GM23338 (cell line): Measurements from ENCODE around the gene GTF2E1. TPM values are rescaled to one million over a fixed set of nuclear protein-coding genes. Genes with fewer than 3 reads are reported as not detected.

Experiments
- ATAC-seq: fragments of 200-7000 bp; cut with Tn5 transposase; 3 replicates; pipeline ENCODE4 v1.9.1; 2020
- DNase-seq: peaks from one replicate; pipeline ENCODE4 v3.0.0-alpha.2; 2015; ENCODE audit warnings: low spot score
- H2AFZ ChIP-seq: fragments of 200-600 bp; sonication (generic); 2 replicates; pipeline ENCODE4 v1.8.0; 2016; ENCODE audit warnings: antibody characterized with exemption, mild to moderate bottlenecking, moderate library complexity
- H3F3A ChIP-seq: fragments of 200-600 bp; sonication (generic); replicated peaks from 2 replicates; pipeline ENCODE4 v1.8.0; 2017; ENCODE audit warnings: antibody characterized with exemption, mixed run types, low read depth
- H3K27ac ChIP-seq: fragments of 200-600 bp; sonication (generic); 2 replicates; pipeline ENCODE4 v1.6.1; 2016; ENCODE audit warnings: low read depth
- H3K27me3 ChIP-seq: fragments of 200-600 bp; sonication (generic); 2 replicates; pipeline ENCODE4 v1.8.0; 2016; ENCODE audit warnings: mild to moderate bottlenecking, mixed run types, moderate library complexity; ENCODE audit not compliant: insufficient read depth
- H3K36me3 ChIP-seq: fragments of 200-600 bp; sonication (generic); 2 replicates; pipeline ENCODE4 v1.8.0; 2016; ENCODE audit warnings: mild to moderate bottlenecking; ENCODE audit not compliant: insufficient read depth
- H3K4me1 ChIP-seq: fragments of 200-600 bp; sonication (generic); 2 replicates; pipeline ENCODE4 v1.8.0; 2016; ENCODE audit warnings: mild to moderate bottlenecking, moderate library complexity; ENCODE audit not compliant: insufficient read depth
- H3K4me2 ChIP-seq: fragments of 200-600 bp; sonication (generic); 2 replicates; pipeline ENCODE4 v1.7.1; 2017; ENCODE audit warnings: mixed run types
- H3K4me3 ChIP-seq: fragments of 200-600 bp; sonication (generic); 2 replicates; pipeline ENCODE4 v1.6.1; 2016; ENCODE audit warnings: mixed run types
- H3K79me2 ChIP-seq: fragments of 200-600 bp; sonication (generic); replicated peaks from 2 replicates; pipeline ENCODE4 v1.8.0; 2017; ENCODE audit warnings: mild to moderate bottlenecking; ENCODE audit not compliant: insufficient read depth
- H3K9me2 ChIP-seq: fragments of 200-600 bp; sonication (generic); 2 replicates; pipeline ENCODE4 v1.8.0; 2017; ENCODE audit not compliant: insufficient read depth
- H4K20me1 ChIP-seq: fragments of 200-600 bp; sonication (generic); replicated peaks from 2 replicates; pipeline ENCODE4 v1.8.0; 2017; ENCODE audit warnings: mild to moderate bottlenecking; ENCODE audit not compliant: insufficient read depth
- H3K27ac Mint-ChIP-seq: 2 replicates; pipeline ENCODE4 v1.8.0; 2020; ENCODE audit warnings: inconsistent platforms, mild to moderate bottlenecking, moderate library complexity, mixed read lengths
- H3K27me3 Mint-ChIP-seq: 3 replicates; pipeline ENCODE4 v1.8.0; 2022; ENCODE audit warnings: low read depth, mild to moderate bottlenecking, moderate library complexity, mixed read lengths, inconsistent platforms; ENCODE audit not compliant: insufficient read depth, poor library complexity
- H3K36me3 Mint-ChIP-seq: 3 replicates; pipeline ENCODE4 v1.8.0; 2021; ENCODE audit warnings: low read depth, mild to moderate bottlenecking, inconsistent platforms, moderate library complexity, mixed read lengths
- H3K4me1 Mint-ChIP-seq: 3 replicates; pipeline ENCODE4 v1.8.0; 2020; ENCODE audit warnings: mild to moderate bottlenecking, inconsistent platforms, mixed read lengths
- H3K4me3 Mint-ChIP-seq: 3 replicates; pipeline ENCODE4 v1.8.0; 2021; ENCODE audit warnings: moderate library complexity, mild to moderate bottlenecking, inconsistent platforms, mixed read lengths
- H3K9me3 Mint-ChIP-seq: 3 replicates; pipeline ENCODE4 v1.8.0; 2020; ENCODE audit warnings: moderate library complexity, mild to moderate bottlenecking, inconsistent platforms, mixed read lengths
- CTCF ChIP-seq, 2 experiments: fragments of 200-600 bp in 1 of 2; sonication (generic) in 1 of 2; conservative IDR thresholded peaks; 2 replicates each; pipeline versions ENCODE4 v1.5.1 to v1.6.1; 2016 to 2017; ENCODE audit warnings: antibody characterized with exemption in 2 of 2, low read depth in 2 of 2, mild to moderate bottlenecking in 2 of 2, moderate library complexity in 1 of 2
- ETS1 ChIP-seq: IDR thresholded peaks from 2 replicates; pipeline ENCODE4 v1.6.1; 2016; ENCODE audit warnings: antibody characterized with exemption
- EZH2 ChIP-seq: fragments of 200-600 bp; sonication (generic); IDR thresholded peaks from one replicate; pipeline ENCODE4 v1.8.0; 2017; ENCODE audit warnings: antibody characterized with exemption, mild to moderate bottlenecking, low read depth; ENCODE audit not compliant: unreplicated experiment
- JUNB ChIP-seq: IDR thresholded peaks from one replicate; pipeline ENCODE4 v1.6.1; 2016; ENCODE audit warnings: antibody characterized with exemption; ENCODE audit not compliant: unreplicated experiment
- NANOG ChIP-seq: IDR thresholded peaks from 2 replicates; pipeline ENCODE4 v1.6.1; 2016; ENCODE audit warnings: antibody characterized with exemption, borderline replicate concordance
- REST ChIP-seq: IDR thresholded peaks from one replicate; pipeline ENCODE4 v1.6.1; 2018; ENCODE audit warnings: antibody characterized with exemption; ENCODE audit not compliant: unreplicated experiment
- STAT1 ChIP-seq: IDR thresholded peaks from one replicate; pipeline ENCODE4 v1.6.1; 2016; ENCODE audit warnings: antibody characterized with exemption; ENCODE audit not compliant: unreplicated experiment
- ZNF331 ChIP-seq: fragments of 250-450 bp; sonication (Bioruptor Pico); IDR thresholded peaks from 2 replicates; pipeline ENCODE4 v1.5.0; 2020; ENCODE audit warnings: low read depth, mild to moderate bottlenecking, moderate library complexity
- ZNF462 ChIP-seq: fragments of 250-450 bp; sonication (Bioruptor Pico); IDR thresholded peaks from 2 replicates; pipeline ENCODE4 v1.5.0; 2020; ENCODE audit warnings: mild to moderate bottlenecking, moderate library complexity
- polyA plus RNA-seq: library from polyadenylated mRNA; unstranded; fragments of >200 nt; fragmentation: Nextera tagmentation; extraction: Ambion mirVana; gene quantifications from 2 replicates; pipeline ENCODE4 v1.2.1, GENCODE V29; 2016
- total RNA-seq: library from RNA; depleted of rRNA; stranded (reverse); fragments of >200 nt; shearing (Covaris generic); gene quantifications from 2 replicates; pipeline ENCODE4 v1.2.3, GENCODE V29; 2014

The GTF2E1 gene
- total and polyA plus RNA-seq, 2 experiments from 2014 or later: 24.3 to 69.0 TPM

DNA sequence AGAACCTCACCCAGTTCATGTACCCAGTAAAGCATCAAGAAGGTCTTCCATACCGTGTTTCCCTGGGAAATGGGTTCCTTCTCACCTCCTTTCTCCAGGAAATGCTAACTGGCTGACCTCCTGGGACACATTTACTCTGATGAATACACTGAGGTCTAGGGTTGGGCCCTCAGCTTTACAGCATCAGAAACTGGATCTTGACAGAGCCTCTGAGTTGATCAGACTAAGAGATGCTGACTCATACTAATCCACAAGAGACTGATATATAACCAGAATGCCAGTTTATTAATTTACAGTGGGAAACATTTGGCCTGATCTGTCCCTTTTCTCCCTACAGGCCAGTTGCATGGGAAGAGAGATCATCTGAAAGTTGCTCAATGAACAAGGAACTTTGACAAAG is 55.8 kb downstream of the GTF2E1 start (continued):
- TF ChIP-seq REST (no peak), EZH2 (no peak)

DNA sequence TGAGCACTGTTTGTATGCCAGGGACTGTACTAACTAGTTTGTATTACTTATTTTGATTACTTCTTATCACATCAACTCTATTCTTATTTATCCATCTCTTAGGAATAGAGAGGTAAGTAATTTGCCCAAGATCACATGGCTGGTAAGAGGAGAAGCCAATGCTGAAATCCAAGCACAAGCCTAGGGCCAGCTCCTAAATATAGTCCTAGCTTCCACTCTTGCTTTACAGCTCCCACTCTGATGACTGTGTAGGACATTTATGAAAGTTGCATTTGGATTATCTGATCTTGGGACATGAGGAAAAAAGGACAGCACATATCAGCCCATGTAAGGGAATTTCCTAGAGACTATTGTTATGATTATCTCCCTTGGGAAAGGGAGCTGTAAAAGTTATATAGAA is 58.1 kb downstream of the GTF2E1 start:
- ATAC-seq: no peak
- H3K27ac ChIP-seq: no peak overlapping the region
- TF ChIP-seq ETS1: no peak
- no peak for TF ChIP-seq ZNF331 (CRISPR knock-in tag)
- no peak for TF ChIP-seq STAT1
- no peak for TF ChIP-seq NANOG
- no peak for TF ChIP-seq JUNB
- no peak for TF ChIP-seq ZNF462 (CRISPR knock-in tag)
- no peak for TF ChIP-seq EZH2
- no peak for TF ChIP-seq CTCF (conservative IDR thresholded peaks at IDR 0.05; ENCODE audit: low read depth in 2 of 2)

More for the DNA sequence above, 58.1 kb downstream of the GTF2E1 start:
- DNase-seq: no peak
- Histone ChIP-seq H3F3A (no peaks in the 10 kb centered on the region), H4K20me1 (no peaks in the 10 kb centered on the region), H3K27me3 (no peaks in the 10 kb centered on the region), H3K36me3 (no peaks in the 10 kb centered on the region), H3K4me2 (no peak overlapping the region), H3K79me2 (no peaks in the 10 kb centered on the region), H3K4me3 (no peak overlapping the region), H2AFZ (no peak overlapping the region), H3K9me2 (peaks cover 4% of the 10 kb centered on the region), H3K4me1 (peaks cover 10% of the 10 kb centered on the region)
- no peaks in the 10 kb centered on the region for H3K27me3 Mint-ChIP-seq
- H3K36me3 Mint-ChIP-seq: no peaks in the 10 kb centered on the region
- H3K27ac Mint-ChIP-seq: no peak overlapping the region
- H3K4me1 Mint-ChIP-seq: peaks cover 15% of the 10 kb centered on the region; the same call in 2 of the 3 replicates
- H3K9me3 Mint-ChIP-seq: no peaks in the 10 kb centered on the region
- no peak overlapping the region for H3K4me3 Mint-ChIP-seq
